GM12878 (cell line): Measurements from ENCODE around the gene C10orf143.
"Not testable (repeated sequence)": the region's sequence is repeated elsewhere in the genome, so short reads cannot be mapped to it uniquely, and the experiment has no call there.

Source experiments
- EP300 ChIP-seq, 2 experiments: fragments of 150-350 bp in 1 of 2; IDR thresholded peaks; 2 replicates each; pipeline ENCODE4 v1.6.1; 2011 to 2012; ENCODE audit warnings: low read depth in 2 of 2, low read length in 2 of 2, borderline replicate concordance in 1 of 2, improper control_type of control experiment in 1 of 2, inconsistent platforms in 1 of 2; ENCODE audit not compliant: control insufficient read depth in 1 of 2
- EZH2 ChIP-seq: IDR thresholded peaks from 2 replicates; pipeline ENCODE4 v1.6.1; 2012; ENCODE audit warnings: low read depth, mild to moderate bottlenecking, control low read depth, inconsistent platforms, low read length, borderline replicate concordance; ENCODE audit not compliant: control insufficient read depth
- IRF4 ChIP-seq: IDR thresholded peaks from 2 replicates; pipeline ENCODE4 v1.6.1; 2011; ENCODE audit warnings: low read depth, low read length
- TF ChIP-seq, protein P1 (sequence below): IDR thresholded peaks from 2 replicates; pipeline ENCODE4 v1.6.1; 2012; ENCODE audit warnings: improper control_type of control experiment, low read depth, low read length; ENCODE audit not compliant: insufficient replicate concordance
- TF ChIP-seq, protein P2 (sequence below), 3 experiments: IDR thresholded peaks in 2 of 3; conservative IDR thresholded peaks in 1 of 3; 2 replicates each; pipeline ENCODE4 v1.5.1; 2011; ENCODE audit warnings: low read depth in 3 of 3, low read length in 3 of 3, mild to moderate bottlenecking in 3 of 3, control low read depth in 2 of 3, moderate library complexity in 2 of 3, inconsistent platforms in 1 of 3, mixed read lengths in 1 of 3; ENCODE audit not compliant: control insufficient read depth in 2 of 3, insufficient read depth in 1 of 3; ENCODE audit errors: extremely low read depth in 1 of 3

DNA sequence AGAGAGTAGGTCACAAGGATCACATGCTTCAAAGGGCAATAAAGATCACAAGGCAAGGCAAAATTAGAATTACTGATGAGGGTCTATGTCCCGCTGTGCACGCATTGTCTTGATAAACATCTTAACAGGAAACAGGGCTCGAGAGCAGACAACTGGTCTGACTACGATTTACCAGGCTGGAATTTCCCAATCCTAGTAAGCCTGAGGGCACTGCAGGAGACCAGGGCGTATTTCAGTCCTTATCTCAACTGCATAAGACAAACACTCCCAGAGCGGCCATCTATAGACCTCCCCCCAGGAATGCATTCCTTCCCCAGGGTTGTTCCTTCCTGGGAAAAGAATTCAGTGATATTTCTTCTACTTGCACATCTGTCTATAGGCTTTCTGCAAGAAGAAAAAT, 6.9 kb upstream of the C10orf143 start:
- not testable (repeated sequence) for TF ChIP-seq IRF4; EP300 (IDR thresholded peaks at IDR 0.05; ENCODE audit: borderline replicate concordance in 1 of 2, control insufficient read depth in 1 of 2, low read depth in 2 of 2, low read length in 2 of 2); EZH2
- TF ChIP-seq, protein P1, sequence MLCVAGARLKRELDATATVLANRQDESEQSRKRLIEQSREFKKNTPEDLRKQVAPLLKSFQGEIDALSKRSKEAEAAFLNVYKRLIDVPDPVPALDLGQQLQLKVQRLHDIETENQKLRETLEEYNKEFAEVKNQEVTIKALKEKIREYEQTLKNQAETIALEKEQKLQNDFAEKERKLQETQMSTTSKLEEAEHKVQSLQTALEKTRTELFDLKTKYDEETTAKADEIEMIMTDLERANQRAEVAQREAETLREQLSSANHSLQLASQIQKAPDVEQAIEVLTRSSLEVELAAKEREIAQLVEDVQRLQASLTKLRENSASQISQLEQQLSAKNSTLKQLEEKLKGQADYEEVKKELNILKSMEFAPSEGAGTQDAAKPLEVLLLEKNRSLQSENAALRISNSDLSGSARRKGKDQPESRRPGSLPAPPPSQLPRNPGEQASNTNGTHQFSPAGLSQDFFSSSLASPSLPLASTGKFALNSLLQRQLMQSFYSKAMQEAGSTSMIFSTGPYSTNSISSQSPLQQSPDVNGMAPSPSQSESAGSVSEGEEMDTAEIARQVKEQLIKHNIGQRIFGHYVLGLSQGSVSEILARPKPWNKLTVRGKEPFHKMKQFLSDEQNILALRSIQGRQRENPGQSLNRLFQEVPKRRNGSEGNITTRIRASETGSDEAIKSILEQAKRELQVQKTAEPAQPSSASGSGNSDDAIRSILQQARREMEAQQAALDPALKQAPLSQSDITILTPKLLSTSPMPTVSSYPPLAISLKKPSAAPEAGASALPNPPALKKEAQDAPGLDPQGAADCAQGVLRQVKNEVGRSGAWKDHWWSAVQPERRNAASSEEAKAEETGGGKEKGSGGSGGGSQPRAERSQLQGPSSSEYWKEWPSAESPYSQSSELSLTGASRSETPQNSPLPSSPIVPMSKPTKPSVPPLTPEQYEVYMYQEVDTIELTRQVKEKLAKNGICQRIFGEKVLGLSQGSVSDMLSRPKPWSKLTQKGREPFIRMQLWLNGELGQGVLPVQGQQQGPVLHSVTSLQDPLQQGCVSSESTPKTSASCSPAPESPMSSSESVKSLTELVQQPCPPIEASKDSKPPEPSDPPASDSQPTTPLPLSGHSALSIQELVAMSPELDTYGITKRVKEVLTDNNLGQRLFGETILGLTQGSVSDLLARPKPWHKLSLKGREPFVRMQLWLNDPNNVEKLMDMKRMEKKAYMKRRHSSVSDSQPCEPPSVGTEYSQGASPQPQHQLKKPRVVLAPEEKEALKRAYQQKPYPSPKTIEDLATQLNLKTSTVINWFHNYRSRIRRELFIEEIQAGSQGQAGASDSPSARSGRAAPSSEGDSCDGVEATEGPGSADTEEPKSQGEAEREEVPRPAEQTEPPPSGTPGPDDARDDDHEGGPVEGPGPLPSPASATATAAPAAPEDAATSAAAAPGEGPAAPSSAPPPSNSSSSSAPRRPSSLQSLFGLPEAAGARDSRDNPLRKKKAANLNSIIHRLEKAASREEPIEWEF = not testable (repeated sequence)
- TF ChIP-seq, protein P2, sequence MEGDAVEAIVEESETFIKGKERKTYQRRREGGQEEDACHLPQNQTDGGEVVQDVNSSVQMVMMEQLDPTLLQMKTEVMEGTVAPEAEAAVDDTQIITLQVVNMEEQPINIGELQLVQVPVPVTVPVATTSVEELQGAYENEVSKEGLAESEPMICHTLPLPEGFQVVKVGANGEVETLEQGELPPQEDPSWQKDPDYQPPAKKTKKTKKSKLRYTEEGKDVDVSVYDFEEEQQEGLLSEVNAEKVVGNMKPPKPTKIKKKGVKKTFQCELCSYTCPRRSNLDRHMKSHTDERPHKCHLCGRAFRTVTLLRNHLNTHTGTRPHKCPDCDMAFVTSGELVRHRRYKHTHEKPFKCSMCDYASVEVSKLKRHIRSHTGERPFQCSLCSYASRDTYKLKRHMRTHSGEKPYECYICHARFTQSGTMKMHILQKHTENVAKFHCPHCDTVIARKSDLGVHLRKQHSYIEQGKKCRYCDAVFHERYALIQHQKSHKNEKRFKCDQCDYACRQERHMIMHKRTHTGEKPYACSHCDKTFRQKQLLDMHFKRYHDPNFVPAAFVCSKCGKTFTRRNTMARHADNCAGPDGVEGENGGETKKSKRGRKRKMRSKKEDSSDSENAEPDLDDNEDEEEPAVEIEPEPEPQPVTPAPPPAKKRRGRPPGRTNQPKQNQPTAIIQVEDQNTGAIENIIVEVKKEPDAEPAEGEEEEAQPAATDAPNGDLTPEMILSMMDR (IDR thresholded peaks at IDR 0.05 in 2 of 3, conservative IDR thresholded peaks at IDR 0.05 in 1 of 3; ENCODE audit: control insufficient read depth in 2 of 3, extremely low read depth in 1 of 3, insufficient read depth in 1 of 3, low read depth in 3 of 3, low read length in 3 of 3) = not testable (repeated sequence)
